SU-DHL-6 (cell line): Measurements from ENCODE around the gene LCE1F.

Experiments used
- H2AFZ ChIP-seq: fragments of 200-600 bp; sonication (generic); 2 replicates; pipeline ENCODE4 v1.6.1; 2014; ENCODE audit warnings: low read depth, mild to moderate bottlenecking, moderate library complexity, mixed read lengths, antibody characterized with exemption, low read length; ENCODE audit not compliant: severe bottlenecking
- H3F3A ChIP-seq: fragments of 200-600 bp; shearing (Covaris generic); 2 replicates; pipeline ENCODE4 v1.6.0; 2016; ENCODE audit warnings: antibody characterized with exemption, mild to moderate bottlenecking; ENCODE audit not compliant: insufficient read depth
- H3K27ac ChIP-seq: fragments of 200-600 bp; sonication (generic); 2 replicates; pipeline ENCODE4 v1.5.1; 2016; ENCODE audit warnings: low read depth, mild to moderate bottlenecking, low read length, moderate library complexity, mixed read lengths
- H3K27me3 ChIP-seq: fragments of 200-600 bp; sonication (generic), shearing (Covaris generic); 2 replicates; pipeline ENCODE4 v1.6.0; 2014; ENCODE audit warnings: mild to moderate bottlenecking, low read length
- H3K36me3 ChIP-seq: fragments of 200-600 bp; sonication (generic); 2 replicates; pipeline ENCODE4 v1.6.1; 2014; ENCODE audit warnings: mild to moderate bottlenecking, low read length, mixed read lengths
- H3K4me2 ChIP-seq: fragments of 300-600, 200-600 bp; shearing (Covaris generic), sonication (generic); 2 replicates; pipeline ENCODE4 v1.6.0; 2014; ENCODE audit warnings: low read length, low read depth, mild to moderate bottlenecking; ENCODE audit not compliant: poor library complexity, severe bottlenecking
- H3K4me3 ChIP-seq: fragments of 200-600 bp; sonication (generic); 2 replicates; pipeline ENCODE4 v1.5.1; 2014; ENCODE audit warnings: antibody characterized with exemption, low read length, mild to moderate bottlenecking, mixed read lengths; ENCODE audit not compliant: insufficient read depth, poor library complexity, severe bottlenecking
- H3K79me2 ChIP-seq: fragments of 200-600 bp; sonication (generic); 2 replicates; pipeline ENCODE4 v1.6.1; 2014; ENCODE audit warnings: mild to moderate bottlenecking, low read length, moderate library complexity; ENCODE audit not compliant: insufficient read depth
- H3K9ac ChIP-seq: fragments of 200-600 bp; sonication (generic); 2 replicates; pipeline ENCODE4 v1.7.0; 2014; ENCODE audit warnings: mild to moderate bottlenecking, low read length
- H3K9me2 ChIP-seq: fragments of 200-600 bp; sonication (generic); replicated peaks from 2 replicates; pipeline ENCODE4 v1.6.1; 2014; ENCODE audit warnings: low read length; ENCODE audit not compliant: insufficient read depth
- H3K9me3 ChIP-seq: fragments of 200-600 bp; sonication (generic); 2 replicates; pipeline ENCODE4 v1.6.1; 2014; ENCODE audit warnings: low read length, mixed read lengths; ENCODE audit not compliant: insufficient read depth
- H4K20me1 ChIP-seq: fragments of 200-600 bp; sonication (generic); 2 replicates; pipeline ENCODE4 v1.6.1; 2014; ENCODE audit warnings: low read depth, mild to moderate bottlenecking, antibody characterized with exemption, low read length, moderate library complexity, mixed read lengths
- EZH2phosphoT487 ChIP-seq: fragments of 200-600 bp; sonication (generic), shearing (Covaris generic); conservative IDR thresholded peaks from 2 replicates; pipeline ENCODE4 v1.6.1; 2018; ENCODE audit warnings: mild to moderate bottlenecking, antibody characterized with exemption, low read length, moderate library complexity, mixed read lengths
- TF ChIP-seq, protein P1 (sequence below): fragments of 200-600 bp; sonication (generic); IDR thresholded peaks from one replicate; pipeline ENCODE4 v1.5.1; 2017; ENCODE audit warnings: antibody characterized with exemption, mild to moderate bottlenecking, low read length, moderate library complexity; ENCODE audit not compliant: insufficient read depth, poor library complexity, severe bottlenecking

LCE1F gene

GRCh38 chr1:152817309-152817708 is 42.4 kb downstream of the LCE1F start:
- Histone ChIP-seq H3K27ac (no peak overlapping the region), H3K9me2 (no peaks in the 10 kb centered on the region), H2AFZ (no peak overlapping the region), H4K20me1 (no peaks in the 10 kb centered on the region), H3K36me3 (no peaks in the 10 kb centered on the region), H3F3A (no peaks in the 10 kb centered on the region), H3K4me3 (no peak overlapping the region), H3K27me3 (no peaks in the 10 kb centered on the region), H3K79me2 (no peaks in the 10 kb centered on the region), H3K9me3 (no peaks in the 10 kb centered on the region), H3K4me2 (no peak overlapping the region), H3K9ac (no peak overlapping the region)
- TF ChIP-seq, protein P1, sequence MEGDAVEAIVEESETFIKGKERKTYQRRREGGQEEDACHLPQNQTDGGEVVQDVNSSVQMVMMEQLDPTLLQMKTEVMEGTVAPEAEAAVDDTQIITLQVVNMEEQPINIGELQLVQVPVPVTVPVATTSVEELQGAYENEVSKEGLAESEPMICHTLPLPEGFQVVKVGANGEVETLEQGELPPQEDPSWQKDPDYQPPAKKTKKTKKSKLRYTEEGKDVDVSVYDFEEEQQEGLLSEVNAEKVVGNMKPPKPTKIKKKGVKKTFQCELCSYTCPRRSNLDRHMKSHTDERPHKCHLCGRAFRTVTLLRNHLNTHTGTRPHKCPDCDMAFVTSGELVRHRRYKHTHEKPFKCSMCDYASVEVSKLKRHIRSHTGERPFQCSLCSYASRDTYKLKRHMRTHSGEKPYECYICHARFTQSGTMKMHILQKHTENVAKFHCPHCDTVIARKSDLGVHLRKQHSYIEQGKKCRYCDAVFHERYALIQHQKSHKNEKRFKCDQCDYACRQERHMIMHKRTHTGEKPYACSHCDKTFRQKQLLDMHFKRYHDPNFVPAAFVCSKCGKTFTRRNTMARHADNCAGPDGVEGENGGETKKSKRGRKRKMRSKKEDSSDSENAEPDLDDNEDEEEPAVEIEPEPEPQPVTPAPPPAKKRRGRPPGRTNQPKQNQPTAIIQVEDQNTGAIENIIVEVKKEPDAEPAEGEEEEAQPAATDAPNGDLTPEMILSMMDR = no peak
- TF ChIP-seq EZH2phosphoT487 = no peak

DNA sequence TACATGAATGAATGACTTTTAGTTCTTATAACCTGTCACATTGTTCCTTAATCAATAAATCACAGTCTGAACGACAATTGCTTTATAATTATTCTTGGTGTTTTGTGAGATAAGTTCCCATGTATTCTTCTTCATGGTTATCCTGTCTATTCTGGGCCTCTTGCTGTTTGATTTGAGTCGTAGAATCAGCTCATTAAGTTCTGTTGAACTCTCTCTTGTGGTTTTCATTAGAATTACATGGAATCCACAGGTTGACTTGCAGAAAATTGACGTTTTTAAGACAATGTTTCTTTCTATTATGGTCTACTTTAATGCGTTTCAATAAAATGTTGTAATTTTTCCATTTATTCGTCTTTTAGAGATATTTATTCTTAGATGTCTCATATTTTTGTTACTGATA is 48.4 kb downstream of the LCE1F start:
- Histone ChIP-seq H2AFZ (no peak overlapping the region), H3K4me3 (no peak overlapping the region), H3K9ac (no peak overlapping the region), H3K27me3 (no peaks in the 10 kb centered on the region), H3K36me3 (no peaks in the 10 kb centered on the region), H3K9me2 (no peaks in the 10 kb centered on the region), H4K20me1 (no peaks in the 10 kb centered on the region), H3F3A (no peaks in the 10 kb centered on the region), H3K27ac (no peak overlapping the region), H3K79me2 (no peaks in the 10 kb centered on the region), H3K4me2 (no peak overlapping the region), H3K9me3 (no peaks in the 10 kb centered on the region)
- TF ChIP-seq, protein P1 = no peak
- no peak for TF ChIP-seq EZH2phosphoT487

GRCh38 chr1:152824964-152825363 is 50.0 kb downstream of the LCE1F start:
- no peak overlapping the region for H3K4me3 ChIP-seq
- H3K9ac ChIP-seq = no peak overlapping the region
- no peak overlapping the region for H2AFZ ChIP-seq
- no peaks in the 10 kb centered on the region for H3K9me3 ChIP-seq
- H3K79me2 ChIP-seq = no peaks in the 10 kb centered on the region
- H3K4me2 ChIP-seq = no peak overlapping the region
- no peaks in the 10 kb centered on the region for H3K27me3 ChIP-seq
- TF ChIP-seq EZH2phosphoT487 = no peak
- TF ChIP-seq, protein P1 = no peak
- no peaks in the 10 kb centered on the region for H3K9me2 ChIP-seq
- no peaks in the 10 kb centered on the region for H3F3A ChIP-seq
- H3K27ac ChIP-seq = no peak overlapping the region
- H3K36me3 ChIP-seq = no peaks in the 10 kb centered on the region
- no peaks in the 10 kb centered on the region for H4K20me1 ChIP-seq
